Measurements from ENCODE around the gene TICAM1. TPM values are rescaled to one million over a fixed set of nuclear protein-coding genes. Genes with fewer than 3 reads are reported as not detected.
"Not testable (repeated sequence)": the region's sequence is repeated elsewhere in the genome, so short reads cannot be mapped to it uniquely, and the experiment has no call there.

TICAM1 gene
- total and polyA plus RNA-seq, 5 experiments from 2014 or later = 2.4 to 8.5 (median 7.2) TPM

GRCh38 chr19:4794971-4795370 lies 36.5 kb downstream of the TICAM1 start:
- Mint-ChIP-seq H3K4me1 (peaks cover 12 to 49% (median 38%) of the 10 kb centered on the region in 4 donors), H3K27me3 (no peaks in the 10 kb centered on the region), H3K9me3 (no peaks in the 10 kb centered on the region), H3K27ac (peak overlapping the region in 1 of 10 donors; percentile 24), H3K4me3 (peak overlapping the region in 5 of 10 donors; percentile 39 to 65 (median 45)), H3K36me3 (peaks cover 0 to 55% (median 13%) of the 10 kb centered on the region in 3 donors)
- DNase-seq = no peak
- ATAC-seq = no peak
- POLR2A ChIA-PET = no interaction called here

DNA sequence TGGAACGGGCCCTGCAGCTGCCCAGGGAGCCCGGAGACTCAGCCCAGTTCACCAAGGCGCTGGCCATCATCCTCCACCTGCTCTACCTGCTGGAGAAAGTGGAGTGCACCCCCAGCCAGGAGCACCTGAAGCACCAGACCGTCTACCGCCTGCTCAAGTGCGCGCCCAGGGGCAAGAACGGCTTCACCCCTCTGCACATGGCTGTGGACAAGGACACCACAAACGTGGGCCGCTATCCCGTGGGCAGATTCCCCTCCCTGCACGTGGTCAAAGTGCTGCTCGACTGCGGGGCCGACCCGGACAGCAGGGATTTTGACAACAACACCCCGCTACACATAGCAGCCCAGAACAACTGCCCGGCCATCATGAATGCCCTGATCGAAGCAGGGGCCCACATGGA lies 38.2 kb downstream of the TICAM1 start:
- Mint-ChIP-seq H3K36me3 (peaks cover 0 to 48% (median 11%) of the 10 kb centered on the region in 3 donors), H3K4me1 (peaks cover 12 to 46% (median 38%) of the 10 kb centered on the region in 4 donors), H3K27ac (peak overlapping the region in 7 of 10 donors; percentile 34 to 88 (median 75)), H3K4me3 (peak overlapping the region in 9 of 10 donors; percentile 65 to 92 (median 77))
- not testable (repeated sequence) for H3K9me3 Mint-ChIP-seq, H3K27me3 Mint-ChIP-seq, ATAC-seq, DNase-seq
- POLR2A ChIA-PET = interaction anchor here (0.6 to 3.1 kb wide), 3 partner anchors 69 to 831 kb away, joined by 4 to 46 read pairs (median 19); partner anchors contain the start of gene DPP9

- peak overlapping the region in 7 of 10 donors; percentile 55 to 88 (median 75) for H3K27ac Mint-ChIP-seq
- not testable (repeated sequence) for DNase-seq, H3K27me3 Mint-ChIP-seq, H3K9me3 Mint-ChIP-seq, ATAC-seq
- H3K36me3 Mint-ChIP-seq = peaks cover 0 to 44% (median 11%) of the 10 kb centered on the region in 3 donors
- peak overlapping the region; percentile 65 to 92 (median 78) for H3K4me3 Mint-ChIP-seq
- peaks cover 12 to 46% (median 38%) of the 10 kb centered on the region in 4 donors for H3K4me1 Mint-ChIP-seq
- POLR2A ChIA-PET = interaction anchor here (2.6 to 3.1 kb wide), 2 partner anchors 69 to 123 kb away, joined by 19 to 46 read pairs; partner anchors contain the start of gene DPP9
These were observed 38.7 kb downstream of the TICAM1 start for GRCh38 chr19:4792866-4793195.

GRCh38 chr19:4792019-4792865 lies 39.3 kb downstream of the TICAM1 start:
- peak overlapping the region in 8 of 10 donors; percentile 81 to 95 (median 86) for H3K27ac Mint-ChIP-seq
- H3K9me3 Mint-ChIP-seq, ATAC-seq, H3K27me3 Mint-ChIP-seq: not testable (repeated sequence)
- H3K4me1 Mint-ChIP-seq = peaks cover 12 to 46% (median 38%) of the 10 kb centered on the region in 4 donors
- POLR2A ChIA-PET = interaction anchor here (1.0 to 3.1 kb wide), 8 partner anchors 13 to 928 kb away, joined by 3 to 46 read pairs (median 12); partner anchors contain the start of genes CATSPERD, DPP9, KDM4B and LONP1
- DNase-seq = peak in 1 of 10 donors; percentile 22
- H3K4me3 Mint-ChIP-seq = peak overlapping the region; percentile 65 to 92 (median 83)
- peaks cover 0 to 39% (median 11%) of the 10 kb centered on the region in 3 donors for H3K36me3 Mint-ChIP-seq

DNA sequence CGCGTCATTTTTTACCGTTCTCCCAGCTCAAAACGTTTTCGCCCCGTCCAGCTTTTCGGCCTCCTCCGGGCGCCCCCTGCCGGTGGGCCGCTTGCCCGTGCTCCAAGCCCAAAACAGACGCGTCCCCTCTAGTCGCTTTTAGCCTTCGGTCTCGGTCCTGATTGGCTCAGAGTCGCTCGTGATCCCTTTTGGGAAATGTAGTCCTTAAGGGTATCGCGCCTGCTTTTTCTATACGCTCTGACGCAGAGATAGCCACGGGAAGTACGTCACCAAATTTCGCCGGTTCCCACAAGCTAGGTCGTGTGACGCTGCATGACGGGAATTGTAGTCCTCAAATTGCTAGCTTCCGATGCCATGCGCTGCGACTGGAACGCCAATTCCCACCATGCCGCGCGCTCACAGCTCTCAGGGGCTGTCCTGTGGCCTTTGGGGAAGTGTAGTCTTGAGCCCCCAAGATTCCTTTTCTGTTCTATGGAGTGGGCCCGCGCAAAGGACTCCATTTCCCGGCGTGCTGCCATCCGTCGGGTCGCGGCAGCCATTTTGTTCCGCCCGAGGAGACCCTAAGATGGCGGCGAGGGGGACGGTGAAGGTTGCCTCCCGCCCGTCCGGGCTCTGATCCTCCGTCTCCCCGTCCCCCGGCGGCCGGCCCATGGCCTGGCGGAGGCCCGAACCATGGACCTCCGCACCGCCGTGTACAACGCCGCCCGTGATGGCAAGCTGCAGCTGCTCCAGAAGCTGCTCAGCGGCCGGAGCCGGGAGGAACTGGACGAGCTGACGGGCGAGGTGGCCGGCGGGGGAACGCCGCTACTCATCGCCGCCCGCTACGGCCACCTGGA lies 40.1 kb downstream of the TICAM1 start, which contains the start of gene FEM1A:
TSS of gene FEM1A (plus strand) at position 552 of the 836 bp plus-strand sequence. CDS start at position 673, 121 bp downstream.
- peak; percentile 93 to 95 for ATAC-seq
- H3K4me1 Mint-ChIP-seq = peaks cover 8 to 41% (median 32%) of the 10 kb centered on the region in 4 donors
- POLR2A ChIA-PET = interaction anchor here (0.6 to 3.1 kb wide), 18 partner anchors 9 to 1102 kb away, joined by 3 to 46 read pairs (median 4); partner anchors contain the start of genes CATSPERD, DPP9, HDGFL2 and KDM4B
- peaks cover 0 to 32% (median 6%) of the 10 kb centered on the region in 3 donors for H3K36me3 Mint-ChIP-seq
- peak within 1 kb of the TSS; percentile 81 to 95 (median 89) for H3K27ac Mint-ChIP-seq
- peak; percentile 94 to 100 (median 99) for DNase-seq
- H3K4me3 Mint-ChIP-seq = peak within 1 kb of the TSS; percentile 77 to 92 (median 86)
- H3K27me3 Mint-ChIP-seq = peaks cover 0 to 2% (median 0%) of the 10 kb centered on the region in 5 donors
- no peaks in the 10 kb centered on the region for H3K9me3 Mint-ChIP-seq

DNA sequence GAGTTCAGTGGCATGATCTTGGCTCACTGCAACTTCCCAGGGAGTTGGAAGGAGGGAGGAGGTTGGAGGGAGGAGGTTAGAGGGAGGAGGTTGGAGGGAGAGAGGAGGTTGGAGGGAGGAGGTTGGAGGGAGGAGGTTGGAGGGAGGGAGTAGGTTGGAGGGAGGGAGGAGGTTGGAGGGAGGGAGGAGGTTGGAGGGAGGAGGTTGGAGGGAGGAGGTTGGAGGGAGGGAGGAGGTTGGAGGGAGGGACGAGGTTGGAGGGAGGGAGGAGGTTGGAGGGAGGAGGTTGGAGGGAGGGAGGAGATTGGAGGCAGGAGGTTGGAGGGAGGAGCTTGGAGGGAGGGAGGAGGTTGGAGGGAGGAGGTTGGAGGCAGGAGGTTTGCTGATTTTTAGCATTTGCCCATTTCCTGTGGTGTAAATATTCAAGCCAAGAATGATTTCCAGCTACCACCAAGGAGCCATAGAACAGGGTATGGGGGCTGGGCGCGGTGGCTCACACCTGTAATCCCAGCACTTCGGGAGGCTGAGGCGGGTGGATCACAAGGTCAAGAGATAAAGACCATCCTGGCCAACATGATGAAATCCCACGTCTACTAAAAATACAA lies 45.0 kb downstream of the TICAM1 start:
- H3K9me3 Mint-ChIP-seq, H3K4me1 Mint-ChIP-seq, H3K27ac Mint-ChIP-seq, H3K36me3 Mint-ChIP-seq, DNase-seq, H3K4me3 Mint-ChIP-seq, ATAC-seq, POLR2A ChIA-PET: not testable (repeated sequence)
- H3K27me3 Mint-ChIP-seq = peaks cover 0 to 26% (median 3%) of the 10 kb centered on the region in 5 donors

GRCh38 chr19:4781801-4782200 lies 49.7 kb downstream of the TICAM1 start:
- peaks cover 0 to 42% (median 9%) of the 10 kb centered on the region in 5 donors for H3K27me3 Mint-ChIP-seq
- H3K4me1 Mint-ChIP-seq = no peaks in the 10 kb centered on the region
- H3K36me3 Mint-ChIP-seq = peaks cover 2 to 8% (median 4%) of the 10 kb centered on the region in 3 donors
- H3K27ac Mint-ChIP-seq = no peak overlapping the region
- H3K9me3 Mint-ChIP-seq = peaks cover 0 to 4% (median 0%) of the 10 kb centered on the region in 9 donors
- H3K4me3 Mint-ChIP-seq = no peak overlapping the region
- DNase-seq (no peak), ATAC-seq (no peak)
- POLR2A ChIA-PET = no interaction called here

- POLR2A ChIA-PET = no interaction called here
These were observed 50.7 kb downstream of the TICAM1 start for GRCh38 chr19:4780860-4781259.

DNA sequence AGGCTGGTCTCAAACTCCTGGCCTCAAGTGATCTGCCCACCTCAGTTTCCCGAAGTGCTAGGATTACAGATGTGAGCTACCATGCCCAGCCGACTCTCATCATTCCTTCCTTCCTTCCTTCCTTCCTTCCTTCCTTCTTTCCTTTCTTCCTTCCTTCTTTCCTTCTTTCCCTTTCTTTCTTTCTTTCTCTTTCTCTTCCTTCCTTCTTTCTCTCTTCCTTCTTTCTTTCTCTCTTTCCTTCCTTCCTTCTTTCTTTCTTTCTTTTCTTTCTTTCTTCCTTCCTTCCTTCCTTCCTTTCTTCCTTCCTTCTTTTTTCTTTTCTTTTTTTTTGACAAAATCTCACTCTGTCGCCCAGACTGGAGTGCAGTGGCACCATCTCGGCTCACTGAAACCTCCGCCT lies 53.4 kb downstream of the TICAM1 start:
- ATAC-seq, H3K9me3 Mint-ChIP-seq, H3K36me3 Mint-ChIP-seq, DNase-seq, POLR2A ChIA-PET, H3K4me1 Mint-ChIP-seq, H3K4me3 Mint-ChIP-seq: not testable (repeated sequence)
- Mint-ChIP-seq H3K27me3 (peaks cover 3 to 55% (median 17%) of the 10 kb centered on the region in 5 donors), H3K27ac (peak overlapping the region in 1 of 10 donors; percentile 88)

More at GRCh38 chr19:4780860-4781259, 50.7 kb downstream of the TICAM1 start:
- Mint-ChIP-seq H3K4me3 (no peak overlapping the region), H3K36me3 (peaks cover 2 to 8% (median 4%) of the 10 kb centered on the region in 3 donors), H3K4me1 (no peaks in the 10 kb centered on the region), H3K9me3 (peaks cover 0 to 4% (median 0%) of the 10 kb centered on the region in 9 donors), H3K27me3 (peaks cover under 1 to 39% (median 15%) of the 10 kb centered on the region in 5 donors), H3K27ac (no peak overlapping the region)
- no peak for DNase-seq
- no peak for ATAC-seq

DNA sequence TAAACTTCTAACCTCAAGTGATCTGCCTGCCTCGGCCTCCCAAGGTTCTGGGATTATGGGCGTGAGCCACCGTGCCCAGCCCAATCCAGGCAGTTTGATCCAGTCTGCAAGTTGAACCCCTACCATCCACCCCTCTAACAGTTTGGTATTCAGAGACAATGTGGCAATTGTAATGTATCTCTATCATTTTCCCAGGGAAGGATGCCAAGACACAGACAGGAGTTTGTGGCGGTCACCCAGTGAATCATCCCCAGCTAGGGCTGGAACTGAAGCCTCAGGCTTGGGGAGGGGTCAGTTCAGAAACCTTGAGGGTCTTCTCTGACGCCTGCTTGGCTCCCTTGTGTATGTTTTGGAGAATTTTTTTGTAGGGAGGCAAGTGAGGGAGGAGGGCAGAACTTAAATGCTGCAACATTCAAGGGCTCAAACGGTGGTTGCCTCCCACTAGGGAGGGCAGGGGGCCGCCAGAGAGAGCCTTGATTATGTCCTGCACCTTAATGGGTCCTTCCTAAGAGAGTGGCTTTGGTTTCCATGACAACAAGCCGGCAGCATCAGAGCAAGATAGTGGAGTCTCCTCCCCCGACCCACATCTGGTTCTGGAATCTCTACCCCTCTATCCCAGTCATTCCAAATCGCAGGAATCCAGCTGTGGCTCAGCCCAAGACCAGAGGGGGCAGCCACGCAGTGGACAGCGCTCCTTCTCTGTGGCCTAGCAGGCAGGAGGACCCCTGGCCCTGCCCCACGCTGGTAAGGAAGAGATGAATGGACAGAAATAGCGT lies 54.9 kb downstream of the TICAM1 start:
- no peaks in the 10 kb centered on the region for H3K4me1 Mint-ChIP-seq
- POLR2A ChIA-PET = interaction anchor here (0.6 kb wide), 1 partner anchor 140 kb away, joined by 5 read pairs; no protein-coding TSS in a partner anchor
- H3K36me3 Mint-ChIP-seq = peaks cover 2 to 5% (median 4%) of the 10 kb centered on the region in 3 donors
- peaks cover 5 to 47% (median 27%) of the 10 kb centered on the region in 5 donors for H3K27me3 Mint-ChIP-seq
- peaks cover 0 to 7% (median 2%) of the 10 kb centered on the region in 9 donors for H3K9me3 Mint-ChIP-seq
- no peak for DNase-seq
- H3K4me3 Mint-ChIP-seq = no peak overlapping the region
- no peak for ATAC-seq
- no peak overlapping the region for H3K27ac Mint-ChIP-seq

GRCh38 chr19:4775627-4776152 lies 55.8 kb downstream of the TICAM1 start:
- no peak for ATAC-seq
- Mint-ChIP-seq H3K27ac (no peak overlapping the region), H3K4me1 (no peaks in the 10 kb centered on the region), H3K4me3 (no peak overlapping the region), H3K9me3 (peaks cover 0 to 4% (median 0%) of the 10 kb centered on the region in 9 donors), H3K27me3 (peaks cover 5 to 44% (median 25%) of the 10 kb centered on the region in 5 donors), H3K36me3 (peaks cover 0 to 2% (median 0%) of the 10 kb centered on the region in 3 donors)
- DNase-seq = no peak
- POLR2A ChIA-PET = no interaction called here

Measured in naive thymus-derived CD8-positive, alpha-beta T cell (primary cell).